GM12878 (cell line): ENCODE data around the gene MAP4K2. TPM values are rescaled to one million over a fixed set of nuclear protein-coding genes. Genes with fewer than 3 reads are reported as not detected.

Experiments used
- CBX3 ChIP-seq: fragments of 200-600 bp; sonication (generic); IDR thresholded peaks from 2 replicates; pipeline ENCODE4 v1.6.1; 2016; ENCODE audit warnings: low read depth, borderline replicate concordance
- DPF2 ChIP-seq: fragments of 450-650 bp; IDR thresholded peaks from 2 replicates; pipeline ENCODE4 v1.6.1; 2017; ENCODE audit warnings: mild to moderate bottlenecking
- LARP7 ChIP-seq: fragments of 450-650 bp; IDR thresholded peaks from 2 replicates; pipeline ENCODE4 v1.6.1; 2017; ENCODE audit warnings: mild to moderate bottlenecking
- MYC ChIP-seq: IDR thresholded peaks from 2 replicates; pipeline ENCODE4 v1.6.1; 2011; ENCODE audit warnings: mild to moderate bottlenecking, low read length, moderate library complexity, inconsistent platforms; ENCODE audit not compliant: insufficient read depth, insufficient replicate concordance, insufficient read length, severe bottlenecking
- PAX8 ChIP-seq: fragments of 450-650 bp; IDR thresholded peaks from 2 replicates; pipeline ENCODE4 v1.6.1; 2017; ENCODE audit warnings: mild to moderate bottlenecking, moderate library complexity
- PML ChIP-seq: IDR thresholded peaks from 2 replicates; pipeline ENCODE4 v1.6.1; 2012; ENCODE audit warnings: low read length, inconsistent platforms
- POLR2A ChIP-seq: IDR thresholded peaks from 2 replicates; pipeline ENCODE4 v1.6.1; 2011; ENCODE audit warnings: low read depth, mild to moderate bottlenecking, low read length
- POLR2AphosphoS5 ChIP-seq: IDR thresholded peaks from 2 replicates; pipeline ENCODE4 v1.6.1; 2011; ENCODE audit warnings: mild to moderate bottlenecking, low read length, inconsistent platforms
- TCF12 ChIP-seq: IDR thresholded peaks from 2 replicates; pipeline ENCODE4 v1.6.1; 2011; ENCODE audit warnings: low read depth, mild to moderate bottlenecking, low read length
- TCF3 ChIP-seq: IDR thresholded peaks from 2 replicates; pipeline ENCODE4 v1.6.1; 2012; ENCODE audit warnings: low read depth, mild to moderate bottlenecking, low read length, borderline replicate concordance; ENCODE audit not compliant: insufficient read depth
- polyA plus RNA-seq, 11 experiments: library from polyadenylated mRNA; depleted of rRNA in 4 of 11; unstranded in 6 of 11; stranded (reverse) in 5 of 11; fragments of >200 nt; fragmentation: Nextera tagmentation in 4 of 11; fragmentation: Illumina TruSeq in 1 of 11; extraction: Ambion mirVana in 4 of 11; extraction: Trizol in 1 of 11; gene quantifications; 1 replicate in 1 of 11; 2 replicates in 10 of 11; pipeline versions ENCODE4 v1.2.1 to v1.2.3, GENCODE V29; 2011 to 2016; ENCODE audit warnings: inconsistent platforms in 2 of 11, missing spikeins in 2 of 11, low read depth in 1 of 11
- total RNA-seq, 4 experiments: library from RNA; depleted of rRNA in 3 of 4; stranded (reverse); fragments of >200 nt in 3 of 4; fragmentation: Illumina TruSeq in 1 of 4; extraction: Trizol in 1 of 4; gene quantifications; 2 replicates each; pipeline versions ENCODE4 v1.2.1 to v1.2.3, GENCODE V29; 2013 to 2021
- TF ChIP-seq, protein P1 (sequence below): fragments of 450-650 bp; IDR thresholded peaks from 2 replicates; pipeline ENCODE4 v1.6.1; 2016; ENCODE audit warnings: mild to moderate bottlenecking
- TF ChIP-seq, protein P2 (sequence below): fragments of 450-650 bp; IDR thresholded peaks from 2 replicates; pipeline ENCODE4 v1.6.1; 2017; ENCODE audit warnings: antibody characterized with exemption, mild to moderate bottlenecking, moderate library complexity
- TF ChIP-seq, protein P3 (sequence below): IDR thresholded peaks from 2 replicates; pipeline ENCODE4 v1.6.1; 2012; ENCODE audit warnings: improper control_type of control experiment, low read depth, low read length; ENCODE audit not compliant: insufficient replicate concordance
- TF ChIP-seq, protein P4 (sequence below): IDR thresholded peaks from 2 replicates; pipeline ENCODE4 v1.6.1; 2011; ENCODE audit warnings: borderline replicate concordance, low read depth, mild to moderate bottlenecking, moderate library complexity, low read length; ENCODE audit not compliant: insufficient read depth, poor library complexity, severe bottlenecking
- TF ChIP-seq, protein P5 (sequence below): IDR thresholded peaks from 2 replicates; pipeline ENCODE4 v1.6.1; 2011; ENCODE audit warnings: low read depth, low read length, improper control_type of control experiment, borderline replicate concordance

Gene MAP4K2
- total and polyA plus RNA-seq, 10 of the 15 experiments (the other 5 are each of a cell fraction or from before 2014, with no cell fraction given), result 0.98 to 78.1 (median 48.9) TPM

DNA sequence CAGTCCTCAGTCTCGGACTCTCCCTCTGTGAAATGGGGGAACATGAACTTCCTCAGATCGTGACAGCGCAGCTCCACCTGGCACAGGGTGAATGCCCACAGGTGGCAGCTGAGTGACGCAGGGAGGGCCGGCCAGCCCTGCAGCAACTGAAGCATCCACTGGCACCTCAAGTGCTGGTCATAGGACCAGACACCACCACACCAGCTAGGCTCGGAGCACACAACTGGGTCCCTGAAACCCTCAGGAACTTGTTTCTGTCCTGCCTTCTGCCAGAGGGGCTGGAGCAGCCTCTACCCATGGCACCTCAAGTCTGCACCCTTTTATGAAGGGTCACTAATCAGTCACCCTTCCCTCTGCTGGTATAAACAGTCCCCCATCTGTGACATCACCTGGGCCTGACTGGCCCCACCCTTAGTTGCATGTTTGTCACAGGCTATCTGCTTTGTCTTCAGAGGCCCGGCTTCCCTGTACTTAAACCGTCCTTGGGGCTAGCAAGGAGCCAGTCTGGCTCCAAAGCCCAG is 48.9 kb upstream of the MAP4K2 start (continued):
- TF ChIP-seq, protein P1, sequence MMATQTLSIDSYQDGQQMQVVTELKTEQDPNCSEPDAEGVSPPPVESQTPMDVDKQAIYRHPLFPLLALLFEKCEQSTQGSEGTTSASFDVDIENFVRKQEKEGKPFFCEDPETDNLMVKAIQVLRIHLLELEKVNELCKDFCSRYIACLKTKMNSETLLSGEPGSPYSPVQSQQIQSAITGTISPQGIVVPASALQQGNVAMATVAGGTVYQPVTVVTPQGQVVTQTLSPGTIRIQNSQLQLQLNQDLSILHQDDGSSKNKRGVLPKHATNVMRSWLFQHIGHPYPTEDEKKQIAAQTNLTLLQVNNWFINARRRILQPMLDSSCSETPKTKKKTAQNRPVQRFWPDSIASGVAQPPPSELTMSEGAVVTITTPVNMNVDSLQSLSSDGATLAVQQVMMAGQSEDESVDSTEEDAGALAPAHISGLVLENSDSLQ, result peak; percentile 42; the same call in 1 of the 2 replicates
- TF ChIP-seq POLR2AphosphoS5 (peak; percentile 72), PAX8 (no peak), MYC (no peak), DPF2 (no peak), TCF3 (peak; percentile 83), TCF12 (peak; percentile 59; the same call in 1 of the 2 replicates), LARP7 (peak; percentile 48; the same call in 1 of the 2 replicates), POLR2A (peak; percentile 46), CBX3 (no peak), PML (no peak)
- TF ChIP-seq, protein P2, sequence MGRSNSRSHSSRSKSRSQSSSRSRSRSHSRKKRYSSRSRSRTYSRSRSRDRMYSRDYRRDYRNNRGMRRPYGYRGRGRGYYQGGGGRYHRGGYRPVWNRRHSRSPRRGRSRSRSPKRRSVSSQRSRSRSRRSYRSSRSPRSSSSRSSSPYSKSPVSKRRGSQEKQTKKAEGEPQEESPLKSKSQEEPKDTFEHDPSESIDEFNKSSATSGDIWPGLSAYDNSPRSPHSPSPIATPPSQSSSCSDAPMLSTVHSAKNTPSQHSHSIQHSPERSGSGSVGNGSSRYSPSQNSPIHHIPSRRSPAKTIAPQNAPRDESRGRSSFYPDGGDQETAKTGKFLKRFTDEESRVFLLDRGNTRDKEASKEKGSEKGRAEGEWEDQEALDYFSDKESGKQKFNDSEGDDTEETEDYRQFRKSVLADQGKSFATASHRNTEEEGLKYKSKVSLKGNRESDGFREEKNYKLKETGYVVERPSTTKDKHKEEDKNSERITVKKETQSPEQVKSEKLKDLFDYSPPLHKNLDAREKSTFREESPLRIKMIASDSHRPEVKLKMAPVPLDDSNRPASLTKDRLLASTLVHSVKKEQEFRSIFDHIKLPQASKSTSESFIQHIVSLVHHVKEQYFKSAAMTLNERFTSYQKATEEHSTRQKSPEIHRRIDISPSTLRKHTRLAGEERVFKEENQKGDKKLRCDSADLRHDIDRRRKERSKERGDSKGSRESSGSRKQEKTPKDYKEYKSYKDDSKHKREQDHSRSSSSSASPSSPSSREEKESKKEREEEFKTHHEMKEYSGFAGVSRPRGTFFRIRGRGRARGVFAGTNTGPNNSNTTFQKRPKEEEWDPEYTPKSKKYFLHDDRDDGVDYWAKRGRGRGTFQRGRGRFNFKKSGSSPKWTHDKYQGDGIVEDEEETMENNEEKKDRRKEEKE, result no peak
- TF ChIP-seq, protein P3, sequence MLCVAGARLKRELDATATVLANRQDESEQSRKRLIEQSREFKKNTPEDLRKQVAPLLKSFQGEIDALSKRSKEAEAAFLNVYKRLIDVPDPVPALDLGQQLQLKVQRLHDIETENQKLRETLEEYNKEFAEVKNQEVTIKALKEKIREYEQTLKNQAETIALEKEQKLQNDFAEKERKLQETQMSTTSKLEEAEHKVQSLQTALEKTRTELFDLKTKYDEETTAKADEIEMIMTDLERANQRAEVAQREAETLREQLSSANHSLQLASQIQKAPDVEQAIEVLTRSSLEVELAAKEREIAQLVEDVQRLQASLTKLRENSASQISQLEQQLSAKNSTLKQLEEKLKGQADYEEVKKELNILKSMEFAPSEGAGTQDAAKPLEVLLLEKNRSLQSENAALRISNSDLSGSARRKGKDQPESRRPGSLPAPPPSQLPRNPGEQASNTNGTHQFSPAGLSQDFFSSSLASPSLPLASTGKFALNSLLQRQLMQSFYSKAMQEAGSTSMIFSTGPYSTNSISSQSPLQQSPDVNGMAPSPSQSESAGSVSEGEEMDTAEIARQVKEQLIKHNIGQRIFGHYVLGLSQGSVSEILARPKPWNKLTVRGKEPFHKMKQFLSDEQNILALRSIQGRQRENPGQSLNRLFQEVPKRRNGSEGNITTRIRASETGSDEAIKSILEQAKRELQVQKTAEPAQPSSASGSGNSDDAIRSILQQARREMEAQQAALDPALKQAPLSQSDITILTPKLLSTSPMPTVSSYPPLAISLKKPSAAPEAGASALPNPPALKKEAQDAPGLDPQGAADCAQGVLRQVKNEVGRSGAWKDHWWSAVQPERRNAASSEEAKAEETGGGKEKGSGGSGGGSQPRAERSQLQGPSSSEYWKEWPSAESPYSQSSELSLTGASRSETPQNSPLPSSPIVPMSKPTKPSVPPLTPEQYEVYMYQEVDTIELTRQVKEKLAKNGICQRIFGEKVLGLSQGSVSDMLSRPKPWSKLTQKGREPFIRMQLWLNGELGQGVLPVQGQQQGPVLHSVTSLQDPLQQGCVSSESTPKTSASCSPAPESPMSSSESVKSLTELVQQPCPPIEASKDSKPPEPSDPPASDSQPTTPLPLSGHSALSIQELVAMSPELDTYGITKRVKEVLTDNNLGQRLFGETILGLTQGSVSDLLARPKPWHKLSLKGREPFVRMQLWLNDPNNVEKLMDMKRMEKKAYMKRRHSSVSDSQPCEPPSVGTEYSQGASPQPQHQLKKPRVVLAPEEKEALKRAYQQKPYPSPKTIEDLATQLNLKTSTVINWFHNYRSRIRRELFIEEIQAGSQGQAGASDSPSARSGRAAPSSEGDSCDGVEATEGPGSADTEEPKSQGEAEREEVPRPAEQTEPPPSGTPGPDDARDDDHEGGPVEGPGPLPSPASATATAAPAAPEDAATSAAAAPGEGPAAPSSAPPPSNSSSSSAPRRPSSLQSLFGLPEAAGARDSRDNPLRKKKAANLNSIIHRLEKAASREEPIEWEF, result no peak
- TF ChIP-seq, protein P4, sequence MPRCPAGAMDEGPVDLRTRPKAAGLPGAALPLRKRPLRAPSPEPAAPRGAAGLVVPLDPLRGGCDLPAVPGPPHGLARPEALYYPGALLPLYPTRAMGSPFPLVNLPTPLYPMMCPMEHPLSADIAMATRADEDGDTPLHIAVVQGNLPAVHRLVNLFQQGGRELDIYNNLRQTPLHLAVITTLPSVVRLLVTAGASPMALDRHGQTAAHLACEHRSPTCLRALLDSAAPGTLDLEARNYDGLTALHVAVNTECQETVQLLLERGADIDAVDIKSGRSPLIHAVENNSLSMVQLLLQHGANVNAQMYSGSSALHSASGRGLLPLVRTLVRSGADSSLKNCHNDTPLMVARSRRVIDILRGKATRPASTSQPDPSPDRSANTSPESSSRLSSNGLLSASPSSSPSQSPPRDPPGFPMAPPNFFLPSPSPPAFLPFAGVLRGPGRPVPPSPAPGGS, result peak; percentile 45
- TF ChIP-seq, protein P5, sequence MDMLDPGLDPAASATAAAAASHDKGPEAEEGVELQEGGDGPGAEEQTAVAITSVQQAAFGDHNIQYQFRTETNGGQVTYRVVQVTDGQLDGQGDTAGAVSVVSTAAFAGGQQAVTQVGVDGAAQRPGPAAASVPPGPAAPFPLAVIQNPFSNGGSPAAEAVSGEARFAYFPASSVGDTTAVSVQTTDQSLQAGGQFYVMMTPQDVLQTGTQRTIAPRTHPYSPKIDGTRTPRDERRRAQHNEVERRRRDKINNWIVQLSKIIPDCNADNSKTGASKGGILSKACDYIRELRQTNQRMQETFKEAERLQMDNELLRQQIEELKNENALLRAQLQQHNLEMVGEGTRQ, result no peak
